HepG2 (cell line): ENCODE measurements around the gene LHX5. TPM values are rescaled to one million over a fixed set of nuclear protein-coding genes. Genes with fewer than 3 reads are reported as not detected.
A peak's percentile ranks its signal among the peaks of the same experiment; 100 is the strongest.

Source experiments
- FOXK2 ChIP-seq: fragments of 450-650 bp; IDR thresholded peaks from 2 replicates; pipeline ENCODE4 v1.6.1; 2016
- HDAC2 ChIP-seq: sonication (generic); formaldehyde crosslinking; IDR thresholded peaks from 2 replicates; pipeline ENCODE4 v1.4.0; 2020; ENCODE audit warnings: missing genetic modification reagents
- MAZ ChIP-seq, 2 experiments: sonication (generic) in 1 of 2; formaldehyde crosslinking in 1 of 2; IDR thresholded peaks; 2 replicates each; pipeline versions ENCODE4 v1.5.0 to v1.6.1; 2012 to 2020; ENCODE audit warnings: low read depth in 2 of 2, mild to moderate bottlenecking in 2 of 2, borderline replicate concordance in 1 of 2, improper control_type of control experiment in 1 of 2, low read length in 1 of 2, missing genetic modification reagents in 1 of 2, moderate library complexity in 1 of 2
- NFYB ChIP-seq: sonication (generic); formaldehyde crosslinking; IDR thresholded peaks from 2 replicates; pipeline ENCODE4 v1.4.0; 2020; ENCODE audit warnings: missing genetic modification reagents
- RARA ChIP-seq: IDR thresholded peaks from 2 replicates; pipeline ENCODE4 v1.6.1; 2016; ENCODE audit warnings: missing genetic modification reagents, missing compliant biosample characterization
- SMC3 ChIP-seq: IDR thresholded peaks from 2 replicates; pipeline ENCODE4 v1.6.1; 2011; ENCODE audit warnings: low read length, improper control_type of control experiment
- TMF1 ChIP-seq: sonication (generic); formaldehyde crosslinking; IDR thresholded peaks from 2 replicates; pipeline ENCODE4 v1.8.1; 2022; ENCODE audit warnings: low read depth, missing genetic modification reagents
- TOE1 ChIP-seq: sonication (generic); formaldehyde crosslinking; IDR thresholded peaks from 2 replicates; pipeline ENCODE4 v1.4.0; 2020; ENCODE audit warnings: mild to moderate bottlenecking, missing genetic modification reagents
- ZNF138 ChIP-seq: sonication (generic); formaldehyde crosslinking; IDR thresholded peaks from 2 replicates; pipeline ENCODE4 v1.5.0; 2020; ENCODE audit warnings: mild to moderate bottlenecking, low read depth, missing genetic modification reagents
- ZNF44 ChIP-seq: sonication (generic); formaldehyde crosslinking; IDR thresholded peaks from 2 replicates; pipeline ENCODE4 v1.5.1; 2020; ENCODE audit warnings: mild to moderate bottlenecking, missing genetic modification reagents
- ZNF674 ChIP-seq: sonication (generic); formaldehyde crosslinking; IDR thresholded peaks from 2 replicates; pipeline ENCODE4 v1.5.0; 2020; ENCODE audit warnings: low read depth, mild to moderate bottlenecking, missing genetic modification reagents
- polyA plus RNA-seq, 8 experiments: library from polyadenylated mRNA; depleted of rRNA in 3 of 8; stranded (reverse) in 7 of 8; unstranded in 1 of 8; fragments of >200 nt; fragmentation: Illumina TruSeq in 4 of 8; extraction: Trizol in 4 of 8; gene quantifications; 2 replicates each; pipeline versions ENCODE4 v1.2.1 to v1.2.3, GENCODE V29; 2011 to 2016; ENCODE audit warnings: low read depth in 4 of 8, missing spikeins in 1 of 8, mixed read lengths in 1 of 8; ENCODE audit not compliant: insufficient read depth in 1 of 8
- total RNA-seq, 5 experiments: library from RNA; depleted of rRNA; stranded (reverse); fragments of >200 nt; fragmentation: Illumina TruSeq; extraction: Trizol; gene quantifications; 2 replicates each; pipeline ENCODE4 v1.2.3, GENCODE V29; 2016; ENCODE audit warnings: low read depth in 1 of 5
- TF ChIP-seq, protein P1 (sequence below): sonication (generic); formaldehyde crosslinking; IDR thresholded peaks from 2 replicates; pipeline ENCODE4; 2020; ENCODE audit warnings: missing genetic modification reagents, mild to moderate bottlenecking, borderline replicate concordance
- TF ChIP-seq, protein P2 (sequence below): sonication (generic); formaldehyde crosslinking; IDR thresholded peaks from 2 replicates; pipeline ENCODE4 v1.4.0; 2020; ENCODE audit warnings: missing genetic modification reagents, borderline replicate concordance
- TF ChIP-seq, protein P3 (sequence below): sonication (generic); formaldehyde crosslinking; IDR thresholded peaks from 2 replicates; pipeline ENCODE4 v1.4.0; 2020; ENCODE audit warnings: missing genetic modification reagents
- TF ChIP-seq, protein P4 (sequence below): IDR thresholded peaks from 2 replicates; pipeline ENCODE4 v1.6.1; 2016; ENCODE audit warnings: mild to moderate bottlenecking, missing biosample characterization, missing genetic modification reagents

Gene LHX5
- total and polyA plus RNA-seq, 2 of the 13 experiments (the other 11 are each of a cell fraction or from before 2014, with no cell fraction given): not detected

DNA sequence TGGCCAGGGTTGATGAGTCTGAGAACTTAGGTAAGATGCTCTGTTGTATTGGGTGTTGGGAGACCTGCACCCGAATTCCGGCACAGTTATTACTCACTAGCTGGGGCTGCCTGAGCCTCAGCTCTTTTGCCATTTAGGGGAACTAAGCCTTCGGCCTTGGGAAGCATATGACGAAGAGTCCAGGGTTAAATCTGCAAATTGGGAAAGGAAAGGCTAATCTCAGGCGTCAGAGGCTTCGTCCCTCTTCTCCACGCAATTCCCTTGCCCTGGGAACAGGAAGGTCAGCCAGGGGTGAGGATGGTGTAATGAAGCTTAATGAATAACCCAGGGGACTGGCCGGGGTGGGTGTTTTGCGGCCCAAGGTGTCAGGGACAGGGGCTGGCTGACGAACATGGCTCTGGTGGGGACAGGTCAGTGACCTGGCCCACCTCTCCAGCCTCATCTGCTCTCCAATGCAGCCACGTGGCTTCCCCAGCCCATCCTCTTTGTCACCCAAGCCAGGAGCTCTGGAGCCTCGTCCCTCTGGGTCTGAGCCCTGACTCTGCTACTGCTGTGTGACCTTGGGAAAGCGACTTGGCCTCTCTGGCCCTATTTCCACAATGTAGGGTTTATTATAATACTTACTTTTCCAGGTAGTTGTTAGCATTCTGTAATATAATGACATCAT, 53.3 kb downstream of the LHX5 start (continued):
- TF ChIP-seq ZNF44 (no peak), ZNF674 (CRISPR knock-in tag) (no peak), TMF1 (CRISPR knock-in tag) (no peak), NFYB (CRISPR knock-in tag) (no peak), MAZ (IDR thresholded peaks at IDR 0.05; ENCODE audit: borderline replicate concordance, low read depth, low read length) (no peak), MAZ (CRISPR knock-in tag; IDR thresholded peaks at IDR 0.05; ENCODE audit: low read depth) (no peak), ZNF138 (CRISPR knock-in tag) (no peak), SMC3 (no peak), HDAC2 (CRISPR knock-in tag) (peak; percentile 44; the same call in 1 of the 2 replicates), RARA (CRISPR knock-in tag) (peak; percentile 98), TOE1 (CRISPR knock-in tag) (no peak), FOXK2 (no peak)
- TF ChIP-seq, protein P1, sequence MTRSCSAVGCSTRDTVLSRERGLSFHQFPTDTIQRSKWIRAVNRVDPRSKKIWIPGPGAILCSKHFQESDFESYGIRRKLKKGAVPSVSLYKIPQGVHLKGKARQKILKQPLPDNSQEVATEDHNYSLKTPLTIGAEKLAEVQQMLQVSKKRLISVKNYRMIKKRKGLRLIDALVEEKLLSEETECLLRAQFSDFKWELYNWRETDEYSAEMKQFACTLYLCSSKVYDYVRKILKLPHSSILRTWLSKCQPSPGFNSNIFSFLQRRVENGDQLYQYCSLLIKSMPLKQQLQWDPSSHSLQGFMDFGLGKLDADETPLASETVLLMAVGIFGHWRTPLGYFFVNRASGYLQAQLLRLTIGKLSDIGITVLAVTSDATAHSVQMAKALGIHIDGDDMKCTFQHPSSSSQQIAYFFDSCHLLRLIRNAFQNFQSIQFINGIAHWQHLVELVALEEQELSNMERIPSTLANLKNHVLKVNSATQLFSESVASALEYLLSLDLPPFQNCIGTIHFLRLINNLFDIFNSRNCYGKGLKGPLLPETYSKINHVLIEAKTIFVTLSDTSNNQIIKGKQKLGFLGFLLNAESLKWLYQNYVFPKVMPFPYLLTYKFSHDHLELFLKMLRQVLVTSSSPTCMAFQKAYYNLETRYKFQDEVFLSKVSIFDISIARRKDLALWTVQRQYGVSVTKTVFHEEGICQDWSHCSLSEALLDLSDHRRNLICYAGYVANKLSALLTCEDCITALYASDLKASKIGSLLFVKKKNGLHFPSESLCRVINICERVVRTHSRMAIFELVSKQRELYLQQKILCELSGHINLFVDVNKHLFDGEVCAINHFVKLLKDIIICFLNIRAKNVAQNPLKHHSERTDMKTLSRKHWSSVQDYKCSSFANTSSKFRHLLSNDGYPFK (CRISPR knock-in tag): no peak
- TF ChIP-seq, protein P2, sequence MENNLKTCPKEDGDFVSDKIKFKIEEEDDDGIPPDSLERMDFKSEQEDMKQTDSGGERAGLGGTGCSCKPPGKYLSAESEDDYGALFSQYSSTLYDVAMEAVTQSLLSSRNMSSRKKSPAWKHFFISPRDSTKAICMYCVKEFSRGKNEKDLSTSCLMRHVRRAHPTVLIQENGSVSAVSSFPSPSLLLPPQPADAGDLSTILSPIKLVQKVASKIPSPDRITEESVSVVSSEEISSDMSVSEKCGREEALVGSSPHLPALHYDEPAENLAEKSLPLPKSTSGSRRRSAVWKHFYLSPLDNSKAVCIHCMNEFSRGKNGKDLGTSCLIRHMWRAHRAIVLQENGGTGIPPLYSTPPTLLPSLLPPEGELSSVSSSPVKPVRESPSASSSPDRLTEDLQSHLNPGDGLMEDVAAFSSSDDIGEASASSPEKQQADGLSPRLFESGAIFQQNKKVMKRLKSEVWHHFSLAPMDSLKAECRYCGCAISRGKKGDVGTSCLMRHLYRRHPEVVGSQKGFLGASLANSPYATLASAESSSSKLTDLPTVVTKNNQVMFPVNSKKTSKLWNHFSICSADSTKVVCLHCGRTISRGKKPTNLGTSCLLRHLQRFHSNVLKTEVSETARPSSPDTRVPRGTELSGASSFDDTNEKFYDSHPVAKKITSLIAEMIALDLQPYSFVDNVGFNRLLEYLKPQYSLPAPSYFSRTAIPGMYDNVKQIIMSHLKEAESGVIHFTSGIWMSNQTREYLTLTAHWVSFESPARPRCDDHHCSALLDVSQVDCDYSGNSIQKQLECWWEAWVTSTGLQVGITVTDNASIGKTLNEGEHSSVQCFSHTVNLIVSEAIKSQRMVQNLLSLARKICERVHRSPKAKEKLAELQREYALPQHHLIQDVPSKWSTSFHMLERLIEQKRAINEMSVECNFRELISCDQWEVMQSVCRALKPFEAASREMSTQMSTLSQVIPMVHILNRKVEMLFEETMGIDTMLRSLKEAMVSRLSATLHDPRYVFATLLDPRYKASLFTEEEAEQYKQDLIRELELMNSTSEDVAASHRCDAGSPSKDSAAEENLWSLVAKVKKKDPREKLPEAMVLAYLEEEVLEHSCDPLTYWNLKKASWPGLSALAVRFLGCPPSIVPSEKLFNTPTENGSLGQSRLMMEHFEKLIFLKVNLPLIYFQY (CRISPR knock-in tag): no peak
- TF ChIP-seq, protein P3, sequence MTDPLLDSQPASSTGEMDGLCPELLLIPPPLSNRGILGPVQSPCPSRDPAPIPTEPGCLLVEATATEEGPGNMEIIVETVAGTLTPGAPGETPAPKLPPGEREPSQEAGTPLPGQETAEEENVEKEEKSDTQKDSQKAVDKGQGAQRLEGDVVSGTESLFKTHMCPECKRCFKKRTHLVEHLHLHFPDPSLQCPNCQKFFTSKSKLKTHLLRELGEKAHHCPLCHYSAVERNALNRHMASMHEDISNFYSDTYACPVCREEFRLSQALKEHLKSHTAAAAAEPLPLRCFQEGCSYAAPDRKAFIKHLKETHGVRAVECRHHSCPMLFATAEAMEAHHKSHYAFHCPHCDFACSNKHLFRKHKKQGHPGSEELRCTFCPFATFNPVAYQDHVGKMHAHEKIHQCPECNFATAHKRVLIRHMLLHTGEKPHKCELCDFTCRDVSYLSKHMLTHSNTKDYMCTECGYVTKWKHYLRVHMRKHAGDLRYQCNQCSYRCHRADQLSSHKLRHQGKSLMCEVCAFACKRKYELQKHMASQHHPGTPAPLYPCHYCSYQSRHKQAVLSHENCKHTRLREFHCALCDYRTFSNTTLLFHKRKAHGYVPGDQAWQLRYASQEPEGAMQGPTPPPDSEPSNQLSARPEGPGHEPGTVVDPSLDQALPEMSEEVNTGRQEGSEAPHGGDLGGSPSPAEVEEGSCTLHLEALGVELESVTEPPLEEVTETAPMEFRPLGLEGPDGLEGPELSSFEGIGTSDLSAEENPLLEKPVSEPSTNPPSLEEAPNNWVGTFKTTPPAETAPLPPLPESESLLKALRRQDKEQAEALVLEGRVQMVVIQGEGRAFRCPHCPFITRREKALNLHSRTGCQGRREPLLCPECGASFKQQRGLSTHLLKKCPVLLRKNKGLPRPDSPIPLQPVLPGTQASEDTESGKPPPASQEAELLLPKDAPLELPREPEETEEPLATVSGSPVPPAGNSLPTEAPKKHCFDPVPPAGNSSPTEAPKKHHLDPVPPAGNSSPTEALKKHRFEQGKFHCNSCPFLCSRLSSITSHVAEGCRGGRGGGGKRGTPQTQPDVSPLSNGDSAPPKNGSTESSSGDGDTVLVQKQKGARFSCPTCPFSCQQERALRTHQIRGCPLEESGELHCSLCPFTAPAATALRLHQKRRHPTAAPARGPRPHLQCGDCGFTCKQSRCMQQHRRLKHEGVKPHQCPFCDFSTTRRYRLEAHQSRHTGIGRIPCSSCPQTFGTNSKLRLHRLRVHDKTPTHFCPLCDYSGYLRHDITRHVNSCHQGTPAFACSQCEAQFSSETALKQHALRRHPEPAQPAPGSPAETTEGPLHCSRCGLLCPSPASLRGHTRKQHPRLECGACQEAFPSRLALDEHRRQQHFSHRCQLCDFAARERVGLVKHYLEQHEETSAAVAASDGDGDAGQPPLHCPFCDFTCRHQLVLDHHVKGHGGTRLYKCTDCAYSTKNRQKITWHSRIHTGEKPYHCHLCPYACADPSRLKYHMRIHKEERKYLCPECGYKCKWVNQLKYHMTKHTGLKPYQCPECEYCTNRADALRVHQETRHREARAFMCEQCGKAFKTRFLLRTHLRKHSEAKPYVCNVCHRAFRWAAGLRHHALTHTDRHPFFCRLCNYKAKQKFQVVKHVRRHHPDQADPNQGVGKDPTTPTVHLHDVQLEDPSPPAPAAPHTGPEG (CRISPR knock-in tag): no peak
- TF ChIP-seq, protein P4, sequence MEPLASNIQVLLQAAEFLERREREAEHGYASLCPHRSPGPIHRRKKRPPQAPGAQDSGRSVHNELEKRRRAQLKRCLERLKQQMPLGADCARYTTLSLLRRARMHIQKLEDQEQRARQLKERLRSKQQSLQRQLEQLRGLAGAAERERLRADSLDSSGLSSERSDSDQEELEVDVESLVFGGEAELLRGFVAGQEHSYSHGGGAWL (CRISPR knock-in tag): no peak
